Epithelial cell of esophagus (primary cell): Measurements from ENCODE around the gene BORCS5.
"Not testable (repeated sequence)": the region's sequence is repeated elsewhere in the genome, so short reads cannot be mapped to it uniquely, and the experiment has no call there.

Experiments used
- DNase-seq: peaks from one replicate; pipeline ENCODE4 v3.0.0; 2010; ENCODE audit warnings: low read depth
- H3K4me3 ChIP-seq: 2 replicates; pipeline ENCODE4 v1.5.1; 2011; ENCODE audit warnings: mild to moderate bottlenecking, low read length, control low read depth
- CTCF ChIP-seq: IDR thresholded peaks from 2 replicates; pipeline ENCODE4 v1.5.1; 2011; ENCODE audit warnings: low read depth, mild to moderate bottlenecking, low read length, control low read depth, inconsistent platforms; ENCODE audit not compliant: insufficient read depth; ENCODE audit errors: missing control alignments

BORCS5 gene

DNA sequence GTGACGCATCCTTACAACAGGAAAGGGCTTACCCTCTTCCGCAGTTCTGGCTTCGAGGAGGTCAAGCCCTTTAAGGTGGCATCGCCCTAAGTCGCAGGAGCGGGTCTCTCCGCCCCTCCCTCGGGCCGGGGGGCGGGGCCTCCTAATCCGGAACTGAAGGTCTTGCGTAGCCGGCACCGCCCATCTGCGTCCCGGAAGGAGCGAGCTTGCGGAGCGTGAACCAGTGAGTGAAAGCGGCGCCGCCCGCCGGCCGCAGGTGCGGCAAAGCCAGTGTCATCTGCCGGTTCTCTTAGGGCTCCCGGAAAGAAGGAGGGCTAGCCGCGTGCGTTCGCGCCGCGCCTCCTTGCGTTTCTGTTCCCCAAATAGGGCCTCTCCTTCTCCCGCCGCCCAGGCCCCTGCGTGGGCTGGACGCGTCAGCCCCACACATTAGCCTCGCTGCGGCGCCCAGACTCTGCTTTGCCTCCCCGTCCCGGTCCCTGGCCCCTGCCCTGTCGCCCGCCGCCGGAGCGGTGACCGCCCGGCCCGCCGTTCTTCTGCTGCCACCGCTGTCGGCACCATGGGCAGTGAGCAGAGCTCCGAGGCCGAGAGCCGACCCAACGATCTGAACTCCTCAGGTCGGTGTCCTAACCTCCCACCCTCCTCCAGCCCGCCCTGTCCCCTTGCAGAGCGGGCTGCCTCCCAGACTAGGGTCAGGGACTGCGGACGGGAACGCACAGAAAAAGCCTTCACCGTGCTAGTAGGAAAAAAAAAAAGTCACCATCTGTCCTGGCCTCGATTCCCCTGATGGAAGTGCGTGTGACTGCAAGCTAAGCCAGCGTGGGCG, at the start of gene BORCS5:
Gene BORCS5, plus strand, starts transcription at position 183 of the 823 bp plus-strand sequence. Its CDS starts 374 bp downstream, at position 557.
- peak within 1 kb of the TSS; percentile 79 for H3K4me3 ChIP-seq
- DNase-seq = peak; percentile 98
- TF ChIP-seq CTCF = peak; percentile 22

GRCh38 chr12:12310695-12311094, 46.2 kb upstream of the BORCS5 start:
- not testable (repeated sequence) for H3K4me3 ChIP-seq, DNase-seq

DNA sequence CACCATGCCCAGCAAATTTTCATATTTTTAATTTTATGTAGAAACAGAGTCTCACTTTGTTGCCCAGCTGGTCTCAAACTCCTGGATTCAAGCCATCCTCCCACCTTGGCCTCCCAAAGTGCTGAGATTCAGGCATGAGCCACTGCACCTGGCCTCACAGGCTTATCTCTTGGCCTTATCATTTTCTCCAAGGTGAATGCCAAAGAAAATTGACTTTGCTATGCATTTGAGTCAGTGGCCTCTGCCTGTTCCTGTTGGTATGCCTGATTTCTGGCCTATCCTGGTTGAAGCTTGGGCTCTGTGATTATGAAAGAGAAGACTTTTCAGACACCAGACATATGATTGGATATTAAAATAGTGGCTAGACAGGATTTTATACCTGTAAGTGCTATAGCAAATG, 41.0 kb upstream of the BORCS5 start:
- no peak overlapping the region for H3K4me3 ChIP-seq
- no peak for TF ChIP-seq CTCF
- no peak for DNase-seq

DNA sequence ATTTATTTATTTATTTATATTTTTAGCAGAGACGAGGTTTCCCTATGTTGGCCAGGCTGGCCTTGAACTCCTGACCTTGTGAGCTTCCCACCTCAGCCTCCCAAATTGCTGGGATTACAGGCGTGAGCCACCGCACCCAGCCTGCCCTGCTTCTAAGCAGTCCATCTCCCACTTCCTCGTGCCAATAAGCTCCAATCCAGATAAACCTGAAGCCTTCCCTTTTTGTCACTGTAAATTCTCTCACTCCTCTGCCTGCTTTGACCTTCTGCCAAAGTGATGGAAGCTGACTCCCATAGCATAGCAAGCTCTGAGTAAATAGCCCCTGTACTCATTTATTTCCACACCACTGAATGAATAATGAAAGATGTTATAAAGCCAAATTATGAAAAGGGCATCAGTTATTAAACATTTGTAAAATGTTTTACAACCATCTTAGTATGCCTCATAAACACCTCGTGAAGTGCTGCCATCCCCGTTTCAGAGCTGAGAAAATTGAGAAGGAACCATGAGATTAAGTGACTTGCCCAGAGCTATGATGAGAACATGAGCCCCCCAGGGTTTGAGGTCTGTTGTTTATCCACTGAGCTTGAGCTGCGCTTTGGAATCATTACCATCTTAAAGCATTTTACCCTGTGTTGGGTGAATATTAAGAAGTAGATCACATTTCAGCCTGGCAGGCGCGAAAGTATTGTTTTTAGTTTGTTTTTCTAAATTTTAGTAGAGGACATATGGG, 37.3 kb upstream of the BORCS5 start:
- H3K4me3 ChIP-seq = no peak overlapping the region
- no peak for DNase-seq
- TF ChIP-seq CTCF = no peak

DNA sequence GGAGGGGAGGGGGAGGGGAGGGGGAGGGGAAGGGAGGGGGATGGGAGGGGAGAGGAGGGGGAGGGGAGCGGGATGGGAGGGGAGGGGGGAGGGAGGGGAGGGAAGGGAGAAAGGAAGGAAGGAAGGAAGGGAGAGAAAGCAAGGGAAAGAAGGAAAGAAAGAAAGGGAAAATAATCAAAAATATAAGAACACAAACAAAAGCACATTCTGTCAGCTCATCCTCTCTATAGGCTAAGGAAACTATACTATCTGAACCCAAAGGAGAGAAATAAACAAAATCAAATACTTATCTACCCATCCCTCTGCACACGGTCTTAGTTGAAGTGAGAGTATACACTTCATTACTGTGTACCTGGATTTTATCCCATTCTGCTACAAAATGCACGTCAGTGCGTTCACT, 33.8 kb upstream of the BORCS5 start:
- H3K4me3 ChIP-seq = no peak overlapping the region
- TF ChIP-seq CTCF = no peak
- no peak for DNase-seq

DNA sequence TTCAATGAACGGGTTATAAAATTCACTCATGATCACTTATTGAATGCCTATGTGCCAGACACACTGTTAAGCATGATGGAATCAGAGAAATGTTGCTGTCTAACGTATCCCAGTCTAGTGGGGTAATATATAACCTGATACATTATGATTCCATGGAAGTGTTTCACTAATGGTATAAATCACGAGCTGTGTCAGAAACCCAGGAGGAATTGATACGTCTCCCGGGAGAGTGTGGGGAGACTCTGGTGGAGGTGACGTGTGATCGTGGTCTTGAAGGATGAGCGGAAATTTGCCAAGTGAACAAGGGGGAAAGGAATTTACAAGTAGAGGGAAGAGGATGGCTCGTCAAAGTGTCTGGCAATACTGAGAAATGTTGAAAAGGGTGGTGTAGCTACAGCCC, 33.3 kb upstream of the BORCS5 start:
- H3K4me3 ChIP-seq = no peak overlapping the region
- no peak for DNase-seq
- no peak for TF ChIP-seq CTCF

- no peak for DNase-seq
- H3K4me3 ChIP-seq = no peak overlapping the region
- TF ChIP-seq CTCF = no peak
These were observed 30.6 kb upstream of the BORCS5 start for GRCh38 chr12:12326262-12326661.
